B cell (primary cell): ENCODE measurements around the gene PCDHA9.

Experiments
- EZH2 ChIP-seq: IDR thresholded peaks from 2 replicates; pipeline ENCODE4 v1.6.1; 2012; ENCODE audit warnings: borderline replicate concordance, low read depth, mild to moderate bottlenecking, moderate library complexity, low read length; ENCODE audit not compliant: insufficient read depth, poor library complexity, severe bottlenecking
- TF ChIP-seq, protein P1 (sequence below): fragments of 200-600 bp; IDR thresholded peaks from one replicate; pipeline ENCODE4 v1.8.0; 2022; ENCODE audit warnings: antibody characterized with exemption, mild to moderate bottlenecking

DNA sequence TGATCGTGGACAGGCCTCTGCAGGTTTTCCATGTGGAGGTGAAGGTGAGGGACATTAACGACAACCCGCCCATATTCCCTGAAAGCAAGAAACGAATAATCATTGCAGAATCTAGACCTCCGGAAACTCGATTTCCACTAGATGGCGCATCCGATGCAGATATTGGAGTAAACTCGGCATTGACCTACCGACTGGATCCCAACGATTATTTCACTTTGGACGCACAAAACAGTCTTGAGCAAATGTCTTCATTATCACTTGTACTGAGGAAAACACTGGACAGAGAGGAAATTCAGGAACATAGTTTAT, 34.4 kb downstream of the PCDHA9 start:
- TF ChIP-seq, protein P1, sequence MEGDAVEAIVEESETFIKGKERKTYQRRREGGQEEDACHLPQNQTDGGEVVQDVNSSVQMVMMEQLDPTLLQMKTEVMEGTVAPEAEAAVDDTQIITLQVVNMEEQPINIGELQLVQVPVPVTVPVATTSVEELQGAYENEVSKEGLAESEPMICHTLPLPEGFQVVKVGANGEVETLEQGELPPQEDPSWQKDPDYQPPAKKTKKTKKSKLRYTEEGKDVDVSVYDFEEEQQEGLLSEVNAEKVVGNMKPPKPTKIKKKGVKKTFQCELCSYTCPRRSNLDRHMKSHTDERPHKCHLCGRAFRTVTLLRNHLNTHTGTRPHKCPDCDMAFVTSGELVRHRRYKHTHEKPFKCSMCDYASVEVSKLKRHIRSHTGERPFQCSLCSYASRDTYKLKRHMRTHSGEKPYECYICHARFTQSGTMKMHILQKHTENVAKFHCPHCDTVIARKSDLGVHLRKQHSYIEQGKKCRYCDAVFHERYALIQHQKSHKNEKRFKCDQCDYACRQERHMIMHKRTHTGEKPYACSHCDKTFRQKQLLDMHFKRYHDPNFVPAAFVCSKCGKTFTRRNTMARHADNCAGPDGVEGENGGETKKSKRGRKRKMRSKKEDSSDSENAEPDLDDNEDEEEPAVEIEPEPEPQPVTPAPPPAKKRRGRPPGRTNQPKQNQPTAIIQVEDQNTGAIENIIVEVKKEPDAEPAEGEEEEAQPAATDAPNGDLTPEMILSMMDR = no peak
- TF ChIP-seq EZH2 = no peak
